Liver (tissue), 9 donors: Measurements from ENCODE around the gene APBA1. TPM values are rescaled to one million over a fixed set of nuclear protein-coding genes. Genes with fewer than 3 reads are reported as not detected.
"Not testable (repeated sequence)": the region's sequence is repeated elsewhere in the genome, so short reads cannot be mapped to it uniquely, and the experiment has no call there.

ENCODE experiments used
- DNase-seq: peaks from one replicate; pipeline ENCODE4 v3.0.0-alpha.2; 2017; ENCODE audit warnings: low spot score
- H3K27ac ChIP-seq, 2 donors: one replicate each; pipeline ENCODE4 v1.7.0; 2013; ENCODE audit warnings: inconsistent platforms in 2 of 2, low read length in 2 of 2, control low read depth in 1 of 2, low read depth in 1 of 2, mild to moderate bottlenecking in 1 of 2
- H3K27me3 ChIP-seq, 4 donors: one replicate each; pipeline versions ENCODE4 v1.6.1 to v1.7.0; 2013; ENCODE audit warnings: low read length in 3 of 4, inconsistent platforms in 1 of 4, mild to moderate bottlenecking in 1 of 4, moderate library complexity in 1 of 4; ENCODE audit not compliant: control insufficient read depth in 4 of 4, insufficient read depth in 4 of 4
- H3K36me3 ChIP-seq, 4 donors: one replicate each; pipeline versions ENCODE4 v1.6.1 to v1.7.0; 2013; ENCODE audit warnings: low read length in 3 of 4, mild to moderate bottlenecking in 3 of 4, low read depth in 1 of 4, moderate library complexity in 1 of 4; ENCODE audit not compliant: control insufficient read depth in 4 of 4, insufficient read depth in 3 of 4
- H3K4me1 ChIP-seq, 4 donors: one replicate each; pipeline versions ENCODE4 v1.6.1 to v1.7.0; 2013; ENCODE audit warnings: low read length in 3 of 4, mild to moderate bottlenecking in 3 of 4, moderate library complexity in 1 of 4; ENCODE audit not compliant: control insufficient read depth in 4 of 4, insufficient read depth in 4 of 4
- H3K4me3 ChIP-seq, 3 donors: one replicate each; pipeline versions ENCODE4 v1.6.1 to v1.7.0; 2013; ENCODE audit warnings: low read length in 3 of 3, control low read depth in 1 of 3, low read depth in 1 of 3, mild to moderate bottlenecking in 1 of 3
- H3K9ac ChIP-seq, 2 donors: one replicate each; pipeline ENCODE4 v1.7.0; 2013; ENCODE audit warnings: low read length in 2 of 2, mild to moderate bottlenecking in 2 of 2, moderate library complexity in 2 of 2, control low read depth in 1 of 2, low read depth in 1 of 2
- H3K9me3 ChIP-seq, 4 donors: one replicate each; pipeline versions ENCODE4 v1.6.1 to v1.7.0; 2013; ENCODE audit warnings: low read length in 3 of 4; ENCODE audit not compliant: control insufficient read depth in 4 of 4
- CTCF ChIP-seq: fragments of 150-350 bp; IDR thresholded peaks from 2 replicates; pipeline ENCODE4 v1.5.1; 2017; ENCODE audit warnings: improper control_type of control experiment, low read depth, low read length; ENCODE audit not compliant: missing input control
- FOXA1 ChIP-seq: IDR thresholded peaks from 2 replicates; pipeline ENCODE4 v1.6.1; 2016; ENCODE audit warnings: antibody characterized with exemption
- GABPA ChIP-seq, 2 donors: IDR thresholded peaks in 1 of 2; conservative IDR thresholded peaks in 1 of 2; 2 replicates each; pipeline ENCODE4 v1.6.1; 2016; ENCODE audit warnings: antibody characterized with exemption in 2 of 2, mild to moderate bottlenecking in 1 of 2, moderate library complexity in 1 of 2
- HNF4A ChIP-seq, 2 donors: conservative IDR thresholded peaks; 2 replicates each; pipeline ENCODE4 v1.6.1; 2016; ENCODE audit warnings: antibody characterized with exemption in 2 of 2, mild to moderate bottlenecking in 2 of 2
- HNF4G ChIP-seq: IDR thresholded peaks from 2 replicates; pipeline ENCODE4 v1.6.1; 2016; ENCODE audit warnings: antibody characterized with exemption
- JUND ChIP-seq, 2 donors: IDR thresholded peaks; 2 replicates each; pipeline ENCODE4 v1.6.1; 2016; ENCODE audit warnings: antibody characterized with exemption in 2 of 2
- NR2F2 ChIP-seq: IDR thresholded peaks from 2 replicates; pipeline ENCODE4 v1.6.1; 2016; ENCODE audit warnings: antibody characterized with exemption
- RAD21 ChIP-seq, 2 donors: IDR thresholded peaks; 2 replicates each; pipeline ENCODE4 v1.6.1; 2016; ENCODE audit warnings: antibody characterized with exemption in 2 of 2, mild to moderate bottlenecking in 2 of 2
- REST ChIP-seq: IDR thresholded peaks from 2 replicates; pipeline ENCODE4 v1.6.1; 2016; ENCODE audit warnings: antibody characterized with exemption, mild to moderate bottlenecking
- RXRA ChIP-seq, 2 donors: IDR thresholded peaks; 2 replicates each; pipeline ENCODE4 v1.6.1; 2017 to 2018; ENCODE audit warnings: antibody characterized with exemption in 2 of 2, mild to moderate bottlenecking in 1 of 2
- SP1 ChIP-seq: IDR thresholded peaks from 2 replicates; pipeline ENCODE4 v1.6.1; 2018; ENCODE audit warnings: antibody characterized with exemption, mild to moderate bottlenecking
- TAF1 ChIP-seq: conservative IDR thresholded peaks from 2 replicates; pipeline ENCODE4 v1.6.1; 2016; ENCODE audit warnings: antibody characterized with exemption, mild to moderate bottlenecking
- YY1 ChIP-seq: IDR thresholded peaks from 2 replicates; pipeline ENCODE4 v1.6.1; 2016; ENCODE audit warnings: antibody characterized with exemption, mild to moderate bottlenecking
- WGBS: extraction: QIAGEN DNeasy Blood & Tissue Kit; methylation state at CpG from one replicate; pipeline ENCODE4 v1.1.7; 2013; 5-methylcytosine and 5-hydroxymethylcytosine counted together
- polyA plus RNA-seq, 2 donors: library from polyadenylated mRNA; stranded (reverse) in 1 of 2; unstranded in 1 of 2; fragments of 200-250 nt in 1 of 2; fragments of >200 nt in 1 of 2; fragmentation: Nextera tagmentation in 1 of 2; extraction: Ambion mirVana in 1 of 2; gene quantifications; one replicate each; pipeline versions ENCODE4 v1.2.1 to v1.2.3, GENCODE V29; 2013 to 2015
- total RNA-seq, 2 donors: library from RNA; depleted of rRNA; stranded (reverse); fragments of >200 nt; gene quantifications; one replicate each; pipeline ENCODE4 v1.2.3, GENCODE V29; 2014
- donor health status: healthy.
- donor health status: healthy.
- donor health status: healthy.
- donor health status: healthy.
- donor health status: healthy.

APBA1 gene
- total and polyA plus RNA-seq, 4 donors, result 2.8 to 19.0 (median 6.1) TPM

- WGBS, result 94% methylated on average over 15 of the region's 15 CpGs
- not testable (repeated sequence) for H3K27ac ChIP-seq, H3K9me3 ChIP-seq, H3K27me3 ChIP-seq, H3K9ac ChIP-seq, H3K4me1 ChIP-seq, H3K4me3 ChIP-seq, DNase-seq
- H3K36me3 ChIP-seq, result peaks cover 0 to 46% (median 15%) of the 10 kb centered on the region in 4 donors
These were observed 231.8 kb downstream of the APBA1 start for GRCh38 chr9:69440254-69440955.

GRCh38 chr9:69439654-69440053, 232.5 kb downstream of the APBA1 start:
- H3K4me1 ChIP-seq, DNase-seq, H3K27ac ChIP-seq, H3K9ac ChIP-seq, H3K4me3 ChIP-seq, H3K9me3 ChIP-seq, H3K27me3 ChIP-seq: not testable (repeated sequence)
- H3K36me3 ChIP-seq, result peaks cover 0 to 40% (median 14%) of the 10 kb centered on the region in 4 donors
- WGBS, result 92% methylated on average over 4 of the region's 4 CpGs

GRCh38 chr9:69433968-69434367, 238.2 kb downstream of the APBA1 start:
- WGBS, result 97% methylated on average over 6 of the region's 6 CpGs
- no peak for TF ChIP-seq TAF1
- no peak for TF ChIP-seq CTCF
- no peak for TF ChIP-seq NR2F2
- TF ChIP-seq SP1, result no peak
- TF ChIP-seq HNF4A (conservative IDR thresholded peaks at IDR 0.05), result no peak
- TF ChIP-seq YY1, result no peak
- TF ChIP-seq GABPA (IDR thresholded peaks at IDR 0.05 in 1 of 2, conservative IDR thresholded peaks at IDR 0.05 in 1 of 2), result no peak
- TF ChIP-seq REST, result no peak
- TF ChIP-seq RAD21 (IDR thresholded peaks at IDR 0.05), result no peak
- no peak for TF ChIP-seq FOXA1
- no peak for TF ChIP-seq HNF4G
- TF ChIP-seq RXRA (IDR thresholded peaks at IDR 0.05), result no peak
- no peak for TF ChIP-seq JUND (IDR thresholded peaks at IDR 0.05)
- Histone ChIP-seq H3K9ac (no peak overlapping the region), H3K9me3 (no peaks in the 10 kb centered on the region), H3K4me1 (no peaks in the 10 kb centered on the region), H3K36me3 (peaks cover 0 to 15% (median 4%) of the 10 kb centered on the region in 4 donors), H3K4me3 (no peak overlapping the region), H3K27ac (no peak overlapping the region), H3K27me3 (no peaks in the 10 kb centered on the region)
- no peak for DNase-seq
